H1 (cell line): ENCODE measurements around the gene FERMT1. TPM values are rescaled to one million over a fixed set of nuclear protein-coding genes. Genes with fewer than 3 reads are reported as not detected.

ENCODE experiments used
- CEBPB ChIP-seq: IDR thresholded peaks from 2 replicates; pipeline ENCODE4 v1.6.1; 2012; ENCODE audit warnings: low read depth, low read length
- EP300 ChIP-seq, 2 experiments: IDR thresholded peaks; 1 replicate in 1 of 2; 2 replicates in 1 of 2; pipeline ENCODE4 v1.6.1; 2011 to 2012; ENCODE audit warnings: low read depth in 2 of 2, low read length in 2 of 2, mild to moderate bottlenecking in 2 of 2, borderline replicate concordance in 1 of 2, inconsistent platforms in 1 of 2, moderate library complexity in 1 of 2
- SIX5 ChIP-seq: IDR thresholded peaks from 2 replicates; pipeline ENCODE4 v1.6.1; 2011; ENCODE audit warnings: mild to moderate bottlenecking, low read depth, low read length
- TEAD4 ChIP-seq: IDR thresholded peaks from 2 replicates; pipeline ENCODE4 v1.6.1; 2012; ENCODE audit warnings: low read depth, low read length, inconsistent platforms, mixed read lengths
- polyA plus RNA-seq, 7 experiments: library from polyadenylated mRNA; depleted of rRNA in 3 of 7; stranded (reverse) in 5 of 7; unstranded in 2 of 7; fragments of >200 nt in 5 of 7; fragments of 200-250 nt in 2 of 7; gene quantifications; 1 replicate in 5 of 7; 2 replicates in 1 of 7; 4 replicates in 1 of 7; pipeline versions ENCODE4 v1.2.1 to v1.2.3, GENCODE V29; 2011 to 2013; ENCODE audit warnings: missing spikeins in 2 of 7, mixed read lengths in 2 of 7
- total RNA-seq: library from RNA; stranded (reverse); fragmentation: NEBNext Ultra II Directional; extraction: Animal tissue kit (Norgen Biotek cat#: 25700); gene quantifications from 2 replicates; pipeline ENCODE4 v1.2.1, GENCODE V29; 2021

The FERMT1 gene
- total and polyA plus RNA-seq, 2 of the 8 experiments (the other 6 are each of a cell fraction or from before 2014, with no cell fraction given): 4.2 to 17.8 TPM

DNA sequence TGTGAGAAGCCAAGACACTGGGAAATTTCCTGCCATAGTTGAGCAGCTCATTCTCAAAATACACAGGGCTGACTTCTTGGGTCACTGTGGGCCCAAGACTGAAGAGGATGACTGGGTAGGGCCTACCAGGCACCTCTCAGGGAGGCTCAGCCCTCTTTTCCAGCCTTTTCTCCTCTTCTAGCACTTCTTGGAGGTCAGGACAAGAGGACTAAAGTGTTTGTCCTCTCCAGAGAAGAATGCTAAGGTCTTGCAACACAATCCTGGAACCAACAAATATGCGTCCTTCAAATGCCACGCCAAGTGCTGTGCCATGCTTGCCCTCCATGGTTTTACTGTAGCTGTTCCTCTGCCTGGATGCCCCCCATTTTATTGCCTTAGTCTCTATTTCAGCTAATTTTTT, 65.7 kb downstream of the FERMT1 start (continued):
- TF ChIP-seq EP300 (IDR thresholded peaks at IDR 0.05; ENCODE audit: borderline replicate concordance in 1 of 2, low read depth in 2 of 2, low read length in 2 of 2) (no peak), TEAD4 (no peak), CEBPB (no peak), SIX5 (no peak)
- TF ChIP-seq, all 59 proteins: peak for 0
